ENCODE measurements around the gene PIK3C3. TPM values are rescaled to one million over a fixed set of nuclear protein-coding genes. Genes with fewer than 3 reads are reported as not detected.

PIK3C3 gene
- total and polyA plus RNA-seq, 9 of the 15 experiments (the other 6 are each of a cell fraction or from before 2014, with no cell fraction given): 27.0 to 101 (median 42.9) TPM

DNA sequence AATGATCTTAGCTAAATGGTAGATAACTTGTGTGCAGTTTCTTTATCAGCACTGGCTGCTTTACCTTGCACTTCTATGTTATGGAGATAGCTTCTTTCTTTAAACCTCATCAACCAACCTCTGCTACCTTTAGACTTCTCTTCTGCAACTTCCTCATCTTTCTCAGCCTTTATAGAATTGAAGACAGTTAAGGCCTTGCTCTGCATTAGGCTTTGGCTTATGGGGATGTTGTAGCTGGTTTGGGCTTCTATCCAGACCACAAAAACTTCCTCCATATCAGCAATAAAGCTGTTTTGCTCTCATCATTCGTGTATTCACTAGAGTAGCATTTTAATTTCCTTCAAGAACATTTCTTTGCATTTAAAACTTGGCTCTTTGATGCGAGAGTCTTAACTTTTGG, 123.7 kb downstream of the PIK3C3 start:
- in situ Hi-C loops (cut with MboI): no loop called here
- no peak overlapping the region for H3K9ac ChIP-seq (ENCODE audit: insufficient read depth in 1 of 2, low read depth in 2 of 2, low read length in 2 of 2)

More for the DNA sequence above, 123.7 kb downstream of the PIK3C3 start:
- Histone ChIP-seq H4K20me1 (replicated peaks; ENCODE audit: control insufficient read depth, insufficient read depth, low read length) (no peaks in the 10 kb centered on the region), H3K9me3 (replicated peaks; ENCODE audit: control insufficient read depth, insufficient read depth, low read depth, low read length) (no peaks in the 10 kb centered on the region), H3K4me2 (ENCODE audit: insufficient read depth, low read length) (no peak overlapping the region), H3K36me3 (ENCODE audit: control insufficient read depth, insufficient read depth, low read length) (no peaks in the 10 kb centered on the region; the same call in 2 of the 3 replicates), H3K4me3 (no peak overlapping the region), H3K27me3 (ENCODE audit: control insufficient read depth in 2 of 2, insufficient read depth in 2 of 2, low read length in 2 of 2) (no peaks in the 10 kb centered on the region), H3K9me1 (ENCODE audit: control insufficient read depth, insufficient read depth, low read length) (no peaks in the 10 kb centered on the region), H3K4me1 (replicated peaks in 1 of 2; ENCODE audit: control insufficient read depth in 2 of 2, insufficient read depth in 2 of 2, low read length in 2 of 2) (no peaks in the 10 kb centered on the region), H3K79me2 (ENCODE audit: control insufficient read depth, insufficient read depth, low read length) (no peaks in the 10 kb centered on the region), H3K27ac (ENCODE audit: extremely low read depth, low read depth, low read length) (no peak overlapping the region), H2AFZ (ENCODE audit: low read depth, low read length) (no peak overlapping the region)
- WGBS (ENCODE audit: insufficient coverage, low coverage, missing lambda C conversion rate): 56% methylated on average over 2 of the region's 2 CpGs
- TF ChIP-seq BCL6 (CRISPR knock-in tag; IDR thresholded peaks at IDR 0.05): no peak
- no peak for TF ChIP-seq HEY1 (CRISPR knock-in tag; IDR thresholded peaks at IDR 0.05; ENCODE audit: borderline replicate concordance)
- TF ChIP-seq, protein P1, sequence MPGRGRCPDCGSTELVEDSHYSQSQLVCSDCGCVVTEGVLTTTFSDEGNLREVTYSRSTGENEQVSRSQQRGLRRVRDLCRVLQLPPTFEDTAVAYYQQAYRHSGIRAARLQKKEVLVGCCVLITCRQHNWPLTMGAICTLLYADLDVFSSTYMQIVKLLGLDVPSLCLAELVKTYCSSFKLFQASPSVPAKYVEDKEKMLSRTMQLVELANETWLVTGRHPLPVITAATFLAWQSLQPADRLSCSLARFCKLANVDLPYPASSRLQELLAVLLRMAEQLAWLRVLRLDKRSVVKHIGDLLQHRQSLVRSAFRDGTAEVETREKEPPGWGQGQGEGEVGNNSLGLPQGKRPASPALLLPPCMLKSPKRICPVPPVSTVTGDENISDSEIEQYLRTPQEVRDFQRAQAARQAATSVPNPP (IDR thresholded peaks at IDR 0.05; ENCODE audit: borderline replicate concordance, insufficient read depth, insufficient read length): no peak
- TF ChIP-seq SRF (CRISPR knock-in tag; IDR thresholded peaks at IDR 0.05): no peak
- TF ChIP-seq MEIS2 (IDR thresholded peaks at IDR 0.05; ENCODE audit: partially characterized antibody): no peak
- no peak for TF ChIP-seq SMAD3 (CRISPR knock-in tag; conservative IDR thresholded peaks at IDR 0.05)
- TF ChIP-seq HINFP (tag; conservative IDR thresholded peaks at IDR 0.05; ENCODE audit: low read depth): no peak
- no peak for TF ChIP-seq IRF2 (CRISPR knock-in tag; IDR thresholded peaks at IDR 0.05)
- ATAC-seq (no peak), DNase-seq (ENCODE audit: extremely low read depth in 1 of 4, low spot score in 3 of 4) (no peak), FAIRE-seq (no peak)
- ChIA-PET POLR2A (interaction anchor here (2.1 kb wide), 1 partner anchor 9 kb away, joined by 7 read pairs; no protein-coding TSS in a partner anchor), CTCF (ENCODE audit: low intra/inter-chr PET ratio) (no interaction called here)
- intact Hi-C loops (cut with micrococcal nuclease): no loop called here
- no TSS peak for BruUV-seq (replicated peaks)
